HG03139 (cell line): ENCODE measurements around the gene ARHGAP31.
"Not testable (repeated sequence)": the region's sequence is repeated elsewhere in the genome, so short reads cannot be mapped to it uniquely, and the experiment has no call there.

Experiments
- ATAC-seq: cut with Tn5 transposase; IDR thresholded peaks from one replicate; pipeline ENCODE4 v1.9.1; 2021; ENCODE audit not compliant: unreplicated experiment

ARHGAP31 gene

DNA sequence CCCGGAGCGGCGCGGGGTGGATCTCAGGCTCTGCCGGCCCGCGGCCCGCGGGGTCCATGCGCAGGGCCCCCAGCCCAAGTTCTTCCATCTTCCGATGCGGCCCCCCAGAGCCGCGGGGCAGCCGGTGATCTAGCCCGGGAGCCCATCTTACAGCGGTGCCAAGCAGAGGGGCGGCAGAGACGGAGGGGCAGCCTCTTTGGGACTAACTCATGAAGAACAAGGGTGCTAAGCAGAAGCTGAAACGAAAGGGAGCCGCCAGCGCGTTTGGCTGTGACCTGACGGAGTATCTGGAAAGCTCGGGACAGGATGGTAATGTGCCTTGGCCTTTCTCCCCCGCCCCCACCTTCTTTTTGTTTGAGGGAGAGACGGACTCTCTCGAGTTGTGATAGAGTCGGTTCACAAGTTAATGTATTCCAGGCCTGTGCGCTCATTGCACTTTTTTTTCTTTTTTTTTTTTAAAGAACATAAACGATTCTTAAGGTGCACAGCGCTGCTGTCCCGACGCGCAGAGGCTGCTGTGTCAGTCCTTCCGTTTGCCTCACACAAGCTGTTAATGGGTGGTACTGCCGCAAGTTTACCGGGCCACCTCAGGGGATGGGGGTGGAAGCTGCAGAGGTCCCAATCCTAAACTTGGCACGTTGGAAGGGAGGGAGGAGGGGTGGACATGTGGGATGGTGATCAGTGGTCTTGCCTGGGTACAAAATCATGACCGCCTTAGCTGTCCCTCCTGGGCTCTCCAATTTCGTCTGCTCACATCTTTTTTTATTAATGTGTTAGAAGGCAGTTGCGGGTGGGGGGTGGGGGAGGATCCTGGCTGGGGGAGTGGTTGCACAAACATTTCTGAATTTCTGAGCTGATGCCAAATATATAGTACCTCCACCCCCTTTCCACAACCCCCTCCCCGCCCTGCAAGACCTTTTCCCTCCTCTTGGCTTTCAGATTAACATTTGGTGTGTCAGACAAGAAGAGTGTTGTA lies 801 bp downstream of the ARHGAP31 start:
- peak; percentile 33 for ATAC-seq

DNA sequence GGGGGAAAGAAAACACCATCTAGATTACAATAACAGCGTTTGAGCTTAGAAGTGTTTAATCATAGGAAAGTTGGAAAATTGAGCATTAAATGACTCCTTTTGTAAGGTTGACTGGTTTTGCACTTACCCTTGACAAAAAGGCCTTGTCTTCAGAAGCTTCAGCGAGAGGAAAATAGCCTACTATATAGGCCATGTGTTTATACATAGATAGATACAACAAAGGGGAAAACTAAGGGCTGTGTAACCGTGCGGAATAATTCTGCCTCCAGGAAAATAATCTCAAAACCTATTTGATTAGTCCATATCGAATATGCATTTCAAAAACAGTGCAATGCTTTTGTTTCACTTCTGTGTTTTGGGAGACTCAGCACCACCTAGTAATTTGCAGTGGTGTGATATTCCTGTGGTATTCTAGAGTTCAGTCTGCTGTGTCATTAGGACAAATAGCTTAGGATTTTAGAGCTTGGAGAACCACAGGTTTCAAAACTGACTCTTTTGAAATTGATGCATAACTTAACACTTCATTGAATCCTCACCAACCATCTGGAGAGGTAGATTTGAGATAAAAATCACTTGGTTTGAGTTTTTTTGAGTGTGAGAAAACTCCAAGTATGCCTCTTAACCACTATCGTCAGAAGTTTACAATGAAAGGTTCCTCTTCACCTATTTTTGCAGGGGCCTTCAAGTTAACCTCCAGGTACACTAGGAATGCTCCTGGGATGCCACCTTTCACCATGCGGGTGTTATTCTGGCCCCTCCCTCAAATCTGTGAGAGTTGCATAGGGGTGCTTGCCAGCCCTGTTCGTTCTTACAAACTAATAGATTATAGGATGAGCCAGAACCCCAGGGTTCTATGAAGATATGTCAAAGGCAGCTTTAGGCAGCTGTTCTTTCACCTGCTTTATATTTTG lies 1.9 kb downstream of the ARHGAP31 start:
- no peak for ATAC-seq

- no peak for ATAC-seq
Measured at GRCh38 chr3:119296727-119297122, 2.5 kb downstream of the ARHGAP31 start.

GRCh38 chr3:119297169-119297568 lies 3.0 kb downstream of the ARHGAP31 start:
- no peak for ATAC-seq

DNA sequence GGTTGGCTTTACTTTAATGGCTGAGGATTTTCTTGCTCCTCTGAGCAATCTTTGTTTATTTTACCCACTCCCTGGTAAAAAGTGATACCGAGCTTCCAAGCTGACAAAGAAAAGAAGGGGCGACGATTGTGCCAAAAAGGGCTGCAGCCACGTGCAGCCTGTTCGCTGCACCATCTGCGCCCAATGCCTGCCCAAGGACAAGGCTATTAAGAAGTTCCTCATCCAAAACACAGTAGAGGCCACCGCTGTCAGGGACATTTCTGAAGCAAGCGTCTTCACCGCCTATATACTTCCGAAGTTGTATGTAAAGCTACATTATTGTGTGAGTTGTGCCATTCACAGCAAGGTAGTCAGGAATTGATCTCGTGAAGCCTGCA lies 4.4 kb downstream of the ARHGAP31 start:
- no peak for ATAC-seq

- no peak for ATAC-seq
Measured at GRCh38 chr3:119300991-119301391, 6.8 kb downstream of the ARHGAP31 start.

DNA sequence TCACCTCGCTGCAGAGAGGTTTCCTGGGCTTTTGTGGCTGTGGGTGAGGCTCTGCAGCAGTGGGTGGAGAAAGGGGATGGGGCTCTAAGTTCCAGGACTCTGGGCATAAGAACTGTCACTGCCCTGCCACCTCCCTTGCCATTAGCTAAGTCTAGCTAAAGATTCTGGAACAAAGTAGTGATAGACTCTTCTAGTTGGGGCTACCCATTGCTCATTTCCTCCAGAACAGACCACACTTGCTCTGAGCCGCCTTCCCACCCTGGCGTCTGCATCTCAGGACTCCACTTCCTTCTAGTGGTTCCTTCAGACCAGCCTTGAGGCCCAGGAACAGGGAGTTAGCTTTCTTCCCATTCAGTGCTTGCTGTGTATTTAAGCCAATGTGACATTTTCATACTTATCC lies 7.5 kb downstream of the ARHGAP31 start:
- no peak for ATAC-seq

- ATAC-seq = no peak
Measured at GRCh38 chr3:119302697-119303551, 8.7 kb downstream of the ARHGAP31 start.

DNA sequence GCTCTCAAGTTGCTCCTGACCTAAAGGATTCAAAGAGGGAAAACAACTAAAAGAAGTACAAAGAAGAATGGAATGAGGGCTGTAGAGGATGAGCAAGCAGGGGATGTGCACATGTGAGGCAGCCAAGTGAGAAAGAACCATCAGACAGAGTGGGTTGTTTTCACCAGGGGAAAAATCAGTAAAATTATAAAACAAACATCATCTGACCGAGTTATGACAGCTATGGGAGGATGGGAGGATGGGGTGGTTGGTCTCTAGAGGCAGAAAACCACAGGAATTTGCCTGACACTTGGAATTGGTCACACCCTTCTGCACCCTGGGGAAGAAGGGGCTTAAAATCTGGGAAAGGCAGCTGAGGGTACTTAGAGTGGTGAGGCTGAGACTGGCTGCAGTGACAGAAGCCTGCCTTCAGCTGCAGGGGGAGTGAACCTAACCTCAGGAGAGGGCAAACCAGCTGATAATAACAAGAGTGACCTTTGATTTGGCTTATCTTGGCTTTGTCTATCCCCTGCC lies 10.1 kb downstream of the ARHGAP31 start:
- ATAC-seq = no peak

DNA sequence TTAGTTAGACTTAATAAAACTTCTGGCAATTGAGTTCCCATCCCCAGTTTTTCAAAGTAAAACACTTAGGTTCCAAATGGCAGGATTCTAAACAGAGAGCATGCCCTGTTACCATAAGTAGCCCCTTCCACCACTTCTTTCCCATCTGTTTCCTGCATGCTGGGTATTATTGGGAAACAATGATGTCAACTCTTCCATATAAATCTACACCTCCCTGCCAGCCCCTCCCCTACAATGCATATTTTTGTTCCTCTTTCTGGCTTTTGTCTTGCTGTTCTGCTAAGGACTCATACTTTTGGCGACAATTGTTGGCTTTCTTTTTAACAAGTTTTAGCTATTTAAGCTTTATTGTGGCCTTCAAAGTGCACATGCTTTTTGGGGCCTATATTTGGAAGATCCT lies 11.1 kb downstream of the ARHGAP31 start:
- ATAC-seq = no peak

GRCh38 chr3:119306378-119306777 lies 12.2 kb downstream of the ARHGAP31 start:
- not testable (repeated sequence) for ATAC-seq

DNA sequence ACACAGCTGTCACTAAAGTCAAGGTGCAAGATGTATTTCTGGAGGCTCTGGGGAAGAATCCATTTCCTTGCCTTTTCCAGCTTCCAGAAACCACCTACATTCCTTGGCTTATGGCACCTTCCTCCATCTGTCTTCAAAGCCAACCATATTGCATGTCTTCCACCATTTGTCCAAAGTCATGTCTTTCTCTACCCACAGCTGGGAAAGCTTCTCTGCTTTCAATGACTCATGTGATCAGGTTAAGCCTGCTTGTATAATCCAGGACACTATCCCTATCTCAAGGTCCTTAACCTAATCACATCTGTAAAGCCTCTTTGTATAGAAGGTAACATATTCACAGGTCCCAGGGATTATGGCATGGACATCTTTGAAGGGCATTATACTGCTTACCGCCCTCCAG lies 14.2 kb downstream of the ARHGAP31 start:
- ATAC-seq = no peak

GRCh38 chr3:119309591-119309990 lies 15.4 kb downstream of the ARHGAP31 start:
- no peak for ATAC-seq

DNA sequence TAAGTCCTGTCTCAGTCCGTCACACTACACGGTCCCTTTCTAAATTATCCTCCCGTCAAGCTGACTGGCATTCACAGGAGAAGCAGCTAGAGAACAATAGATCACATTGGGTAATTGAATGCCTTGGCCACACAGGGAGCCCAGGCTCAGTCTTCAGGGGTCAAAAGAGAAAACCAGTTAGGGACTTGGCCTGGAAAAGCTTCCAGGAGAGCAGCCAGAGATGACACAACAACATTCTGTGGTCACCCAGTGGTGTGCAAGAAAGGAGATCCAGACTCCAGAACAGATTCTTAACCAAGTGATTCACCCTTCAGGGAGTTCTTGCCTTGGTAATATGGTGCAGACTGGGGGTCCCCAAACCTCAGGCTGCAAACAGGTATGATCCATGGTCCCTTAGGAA lies 15.9 kb downstream of the ARHGAP31 start:
- no peak for ATAC-seq

DNA sequence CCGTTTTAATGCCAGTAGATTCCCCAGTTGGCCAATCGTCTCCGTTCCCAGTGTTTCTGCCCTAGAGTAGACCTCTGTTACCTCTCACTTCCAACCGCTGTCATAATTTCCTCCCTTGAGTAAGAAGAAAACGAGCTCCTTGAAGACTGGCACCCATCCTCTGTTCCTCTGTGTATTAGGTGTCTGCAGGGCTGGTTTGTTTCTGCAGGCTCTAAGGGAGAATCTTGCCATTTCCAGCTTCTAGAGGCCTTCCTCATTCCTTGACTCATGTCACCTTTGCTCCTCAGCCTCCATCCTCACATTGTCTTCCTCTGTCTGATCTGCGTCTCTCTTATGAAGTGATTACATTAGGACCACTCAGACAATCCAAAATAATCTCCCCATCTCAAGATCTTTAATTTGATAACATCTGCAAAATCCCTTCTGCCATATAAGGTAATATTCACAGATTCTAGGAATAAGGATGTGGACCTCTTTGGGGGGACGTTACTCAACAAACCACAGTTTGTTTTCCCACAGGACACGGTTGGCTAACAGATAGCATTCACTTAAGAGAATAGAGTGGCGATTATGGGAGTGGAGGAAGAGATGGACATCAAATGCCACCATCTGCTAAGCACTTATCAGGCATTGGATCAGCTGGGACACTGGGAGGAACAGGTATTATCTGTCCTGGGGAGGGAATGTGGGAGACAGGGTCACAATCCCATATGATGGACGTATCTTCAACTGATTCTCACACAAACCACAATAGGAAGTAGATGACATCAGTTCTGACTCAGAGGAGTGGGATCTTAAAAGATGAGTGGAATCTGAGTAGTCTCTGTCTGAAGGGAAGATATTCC lies 17.1 kb downstream of the ARHGAP31 start:
- ATAC-seq = no peak

DNA sequence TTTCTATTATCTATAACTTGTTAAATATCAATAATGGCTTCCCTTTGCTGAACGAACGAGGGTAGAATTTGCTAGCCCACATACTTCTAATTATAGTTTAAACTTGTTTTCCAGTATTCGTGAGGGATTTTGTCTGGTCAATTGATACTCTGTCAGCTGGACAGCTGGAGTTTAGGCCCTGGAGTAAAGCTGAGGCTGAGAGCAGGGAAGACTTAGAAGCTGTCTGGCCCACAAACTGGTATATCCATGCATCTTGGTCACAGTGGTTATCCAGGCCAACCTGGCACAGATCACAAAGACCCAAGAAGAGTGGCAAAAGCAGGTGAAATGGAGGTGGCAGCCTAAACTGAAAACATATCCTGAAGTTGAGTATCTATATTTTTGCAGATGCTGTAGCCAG lies 19.3 kb downstream of the ARHGAP31 start:
- no peak for ATAC-seq

DNA sequence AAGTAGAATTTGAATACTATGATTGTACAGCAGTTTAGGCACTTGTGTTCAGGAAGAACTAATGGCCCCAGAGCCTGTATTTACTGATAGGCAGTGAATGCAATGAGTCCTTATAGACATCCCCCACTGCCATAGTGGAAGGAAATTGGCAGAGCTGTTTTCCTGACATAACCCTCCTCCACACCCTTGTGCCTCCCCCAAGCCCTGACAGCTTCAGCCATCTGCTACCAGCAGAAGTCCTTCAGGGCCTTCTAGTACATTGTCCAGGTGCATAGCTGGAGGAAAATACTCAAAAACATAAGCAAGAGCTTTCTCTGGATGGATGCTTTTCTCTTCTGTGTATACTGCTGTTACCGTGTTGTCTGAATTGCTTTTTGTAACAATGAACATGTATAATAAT lies 20.6 kb downstream of the ARHGAP31 start:
- no peak for ATAC-seq

- ATAC-seq = no peak
Measured at GRCh38 chr3:119315600-119316312, 21.6 kb downstream of the ARHGAP31 start.

DNA sequence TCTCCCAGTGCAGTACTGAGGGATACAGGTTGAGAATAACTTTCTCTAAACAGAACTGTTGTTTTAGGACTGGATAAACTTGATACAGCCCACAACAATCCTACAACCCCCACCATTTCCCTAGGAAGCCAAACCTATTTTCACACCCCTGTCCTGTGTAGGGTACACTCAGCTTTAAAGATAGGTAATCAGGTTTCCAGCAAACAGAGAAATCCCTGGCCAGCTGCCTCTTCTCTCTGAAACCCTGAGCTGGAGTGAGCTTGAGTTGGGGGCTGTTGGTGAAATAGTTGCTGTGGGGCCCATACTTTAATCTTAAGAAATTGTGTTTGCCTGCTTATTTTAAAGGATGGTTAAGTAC lies 22.1 kb downstream of the ARHGAP31 start:
- no peak for ATAC-seq
